Jurkat, Clone E6-1 (cell line): ENCODE results near the gene B9D2.

Experiments used
- DNase-seq: peaks from one replicate; pipeline ENCODE4 v3.0.0-alpha.2; 2011; ENCODE audit warnings: low read depth, low spot score
- H3K4me3 ChIP-seq: 2 replicates; pipeline ENCODE4 v1.5.1; 2011; ENCODE audit warnings: mild to moderate bottlenecking, low read length, control low read depth, moderate library complexity

B9D2 gene

GRCh38 chr19:41320185-41320518, 43.8 kb downstream of the B9D2 start:
- H3K4me3 ChIP-seq, result no peak overlapping the region
- DNase-seq, result no peak

GRCh38 chr19:41319500-41320184, 44.3 kb downstream of the B9D2 start:
- DNase-seq, result no peak
- H3K4me3 ChIP-seq, result no peak overlapping the region

DNA sequence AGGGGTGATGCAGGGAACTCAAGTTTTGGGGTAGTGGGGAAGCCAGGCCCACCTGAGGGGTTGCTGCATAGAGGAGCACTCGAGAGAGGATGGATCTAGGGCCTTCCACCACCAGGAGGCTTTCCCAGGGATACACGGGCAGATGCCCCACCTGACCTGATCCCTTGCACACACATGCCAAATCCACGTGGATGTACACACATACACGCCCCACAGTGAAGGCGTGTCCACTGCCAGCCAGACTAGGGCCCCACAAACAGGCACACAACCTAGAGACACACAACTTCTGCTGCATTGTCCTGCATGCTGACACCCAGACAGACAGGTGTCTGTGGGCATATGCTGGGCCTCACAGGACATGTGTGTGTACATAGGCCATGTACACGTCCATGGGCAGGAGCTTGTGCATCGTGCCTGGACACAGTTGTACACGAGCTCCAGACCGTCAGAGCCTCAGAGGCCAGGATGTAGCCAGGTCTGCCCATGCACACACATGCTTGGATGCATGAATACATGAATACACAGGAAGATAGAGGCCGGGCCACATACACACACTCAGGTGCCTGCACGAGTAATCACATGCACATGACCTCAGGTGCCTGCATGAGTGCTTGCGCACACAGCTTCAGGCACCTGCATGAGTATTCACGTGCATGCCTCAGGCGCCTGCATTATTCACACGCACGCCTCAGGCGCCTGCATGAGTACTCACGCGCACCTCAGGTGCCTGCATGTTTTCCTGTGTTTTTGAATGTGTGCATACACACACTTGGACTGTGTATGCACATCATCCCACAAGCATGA, 45.1 kb downstream of the B9D2 start:
- H3K4me3 ChIP-seq, result no peak overlapping the region
- DNase-seq, result no peak

DNA sequence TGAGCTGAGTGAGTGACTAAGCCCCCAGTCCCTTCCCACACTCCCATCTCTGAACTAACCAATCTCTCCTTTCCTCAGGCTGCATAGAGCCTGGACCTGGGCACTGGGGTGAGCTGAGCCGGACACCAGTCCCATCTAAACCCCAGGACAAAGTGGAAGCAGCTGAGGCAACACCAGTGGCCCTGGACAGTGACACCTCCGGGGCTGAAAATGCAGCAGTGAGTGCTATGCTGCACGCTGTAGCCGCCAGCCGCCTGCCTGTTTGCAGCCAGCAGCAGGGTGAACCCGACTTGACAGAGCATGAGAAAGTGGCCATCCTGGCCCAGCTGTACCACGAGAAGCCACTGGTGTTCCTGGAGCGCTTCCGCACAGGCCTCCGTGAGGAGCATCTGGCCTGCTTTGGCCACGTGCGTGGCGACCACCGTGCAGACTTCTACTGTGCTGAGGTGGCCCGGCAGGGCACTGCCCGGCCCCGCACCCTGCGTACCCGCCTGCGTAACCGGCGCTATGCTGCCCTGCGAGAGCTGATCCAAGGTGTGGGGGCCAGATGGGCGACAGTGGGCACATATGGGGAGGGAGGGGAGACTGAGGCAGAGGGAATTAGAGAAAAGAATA, 47.5 kb downstream of the B9D2 start:
- DNase-seq, result no peak
- H3K4me3 ChIP-seq, result no peak overlapping the region

- DNase-seq, result no peak
- H3K4me3 ChIP-seq, result no peak overlapping the region
Measured at GRCh38 chr19:41311613-41312012, 52.3 kb downstream of the B9D2 start.

- DNase-seq, result no peak
- H3K4me3 ChIP-seq, result peak overlapping the region; percentile 95
Measured at GRCh38 chr19:41311072-41311471, 52.9 kb downstream of the B9D2 start.

DNA sequence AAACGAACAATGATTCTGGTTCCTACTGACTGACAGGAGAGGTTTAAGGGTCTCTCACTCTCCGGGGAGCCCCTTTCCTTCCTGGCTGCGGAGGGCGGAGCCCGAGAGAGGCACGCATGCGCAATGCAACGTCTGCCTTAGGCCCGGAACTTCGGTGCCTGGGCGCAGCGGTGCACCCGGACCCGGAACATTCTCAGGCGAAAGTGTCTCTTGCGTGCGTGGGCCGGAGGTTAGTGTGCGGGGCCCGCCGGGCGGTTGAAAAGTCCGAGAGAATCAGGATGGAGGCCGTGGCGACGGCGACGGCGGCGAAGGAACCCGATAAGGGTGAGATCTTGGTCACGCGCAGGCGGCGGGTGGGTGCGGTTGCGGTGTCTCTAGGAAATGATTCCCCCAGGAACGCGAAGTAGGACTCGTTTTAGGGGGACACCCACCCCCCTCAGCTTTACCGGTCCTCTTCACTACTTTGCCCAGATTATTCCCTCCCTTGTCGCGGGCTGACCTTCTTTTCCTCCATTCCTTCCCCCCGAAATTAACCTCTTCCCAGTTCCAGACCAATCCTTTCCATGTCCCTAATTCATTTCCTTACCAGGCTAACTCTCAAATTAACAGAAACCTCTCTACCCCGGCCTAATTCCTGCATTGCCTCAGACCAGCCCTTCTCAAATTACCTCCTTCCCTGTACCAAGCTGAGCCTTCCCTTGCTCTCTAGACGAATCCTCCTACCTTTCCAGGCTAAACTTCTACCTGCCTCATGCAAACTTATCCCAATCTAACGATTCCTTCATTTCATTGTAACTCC, 53.7 kb downstream of the B9D2 start, which contains the start of gene CCDC97:
Gene CCDC97 (plus strand): TSS at position 140 of the 799 bp plus-strand sequence. CDS start 139 bp downstream, at position 279.
- peak within 1 kb of the TSS; percentile 95 for H3K4me3 ChIP-seq
- DNase-seq, result peak; percentile 86

GRCh38 chr19:41309180-41310032, 54.5 kb downstream of the B9D2 start:
- H3K4me3 ChIP-seq, result peak overlapping the region; percentile 95
- no peak for DNase-seq

GRCh38 chr19:41308450-41309179, 55.3 kb downstream of the B9D2 start:
- peak; percentile 79 for DNase-seq
- no peak overlapping the region; the same call in 1 of the 2 replicates for H3K4me3 ChIP-seq

DNA sequence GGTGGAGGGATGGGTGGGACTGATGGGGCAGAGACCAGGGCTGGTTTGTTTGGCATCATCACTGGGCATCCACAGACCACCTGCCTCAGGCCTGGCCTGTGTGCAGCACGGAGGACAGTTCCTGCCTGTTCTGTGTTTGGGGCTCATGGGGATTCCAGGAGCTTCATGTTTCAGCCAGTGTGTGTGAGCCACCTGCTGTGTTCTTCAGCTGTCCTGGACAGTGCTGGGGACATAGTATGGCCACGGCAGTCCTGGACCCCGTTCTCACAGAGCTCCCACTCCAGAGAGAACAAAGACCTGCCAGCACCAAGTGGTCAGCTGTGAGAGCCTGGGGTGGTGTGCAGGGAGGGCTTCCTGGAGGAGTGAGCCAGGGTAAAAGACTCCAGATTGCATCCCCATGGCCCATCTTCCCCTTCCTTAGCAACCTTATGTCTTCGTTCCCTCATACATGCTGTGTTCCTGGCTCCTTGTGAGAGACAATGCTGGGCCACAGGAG, 55.9 kb downstream of the B9D2 start:
- no peak for DNase-seq

GRCh38 chr19:41307090-41307875, 56.7 kb downstream of the B9D2 start:
- peak; percentile 87 for DNase-seq
- H3K4me3 ChIP-seq, result peak overlapping the region; percentile 25

More for the DNA sequence above, 55.9 kb downstream of the B9D2 start:
- H3K4me3 ChIP-seq, result peak overlapping the region; percentile 25

- H3K4me3 ChIP-seq, result no peak overlapping the region; the same call in 1 of the 2 replicates
- no peak for DNase-seq
Measured at GRCh38 chr19:41305927-41306793, 57.8 kb downstream of the B9D2 start.

GRCh38 chr19:41304706-41305483, 59.1 kb downstream of the B9D2 start:
- no peak for DNase-seq

More at GRCh38 chr19:41304706-41305483, 59.1 kb downstream of the B9D2 start:
- no peak overlapping the region for H3K4me3 ChIP-seq
